ENCODE results near the gene HDGF. TPM values are rescaled to one million over a fixed set of nuclear protein-coding genes. Genes with fewer than 3 reads are reported as not detected.

The HDGF gene
- total RNA-seq, 4 donors from 2014 or later, result 147 to 162 (median 148) TPM

- Histone ChIP-seq H3K27ac (no peak overlapping the region), H3K27me3 (no peaks in the 10 kb centered on the region), H3K4me3 (replicated peaks in 1 of 3) (no peak overlapping the region), H3K36me3 (peaks cover 23 to 28% of the 10 kb centered on the region in 2 donors), H3K4me1 (peaks cover 32 to 37% of the 10 kb centered on the region in 2 donors), H3K9me3 (no peaks in the 10 kb centered on the region)
- TF ChIP-seq POLR2A (IDR thresholded peaks at IDR 0.05), result no peak
- TF ChIP-seq, protein P1, sequence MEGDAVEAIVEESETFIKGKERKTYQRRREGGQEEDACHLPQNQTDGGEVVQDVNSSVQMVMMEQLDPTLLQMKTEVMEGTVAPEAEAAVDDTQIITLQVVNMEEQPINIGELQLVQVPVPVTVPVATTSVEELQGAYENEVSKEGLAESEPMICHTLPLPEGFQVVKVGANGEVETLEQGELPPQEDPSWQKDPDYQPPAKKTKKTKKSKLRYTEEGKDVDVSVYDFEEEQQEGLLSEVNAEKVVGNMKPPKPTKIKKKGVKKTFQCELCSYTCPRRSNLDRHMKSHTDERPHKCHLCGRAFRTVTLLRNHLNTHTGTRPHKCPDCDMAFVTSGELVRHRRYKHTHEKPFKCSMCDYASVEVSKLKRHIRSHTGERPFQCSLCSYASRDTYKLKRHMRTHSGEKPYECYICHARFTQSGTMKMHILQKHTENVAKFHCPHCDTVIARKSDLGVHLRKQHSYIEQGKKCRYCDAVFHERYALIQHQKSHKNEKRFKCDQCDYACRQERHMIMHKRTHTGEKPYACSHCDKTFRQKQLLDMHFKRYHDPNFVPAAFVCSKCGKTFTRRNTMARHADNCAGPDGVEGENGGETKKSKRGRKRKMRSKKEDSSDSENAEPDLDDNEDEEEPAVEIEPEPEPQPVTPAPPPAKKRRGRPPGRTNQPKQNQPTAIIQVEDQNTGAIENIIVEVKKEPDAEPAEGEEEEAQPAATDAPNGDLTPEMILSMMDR (IDR thresholded peaks at IDR 0.05), result peak; percentile 80 to 95 (median 93)
- DNase-seq, result peak; percentile 90 to 91
- intact Hi-C loops (cut with DNase I), result loop anchor here (2.0 kb wide), 1 partner anchor 35 kb away; no protein-coding TSS in a partner anchor
- 13 to 16% methylated on average over 18 of the region's 18 CpGs for WGBS, 2 donors
These were observed 25.7 kb downstream of the HDGF start for GRCh38 chr1:156725683-156726280.

- no peaks in the 10 kb centered on the region for H3K9me3 ChIP-seq
- no peaks in the 10 kb centered on the region for H3K27me3 ChIP-seq
- H3K27ac ChIP-seq, result no peak overlapping the region
- H3K4me3 ChIP-seq (replicated peaks in 1 of 3), result no peak overlapping the region
- no peak for DNase-seq
- intact Hi-C loops (cut with DNase I), result no loop called here
- WGBS, 2 donors, result 90 to 91% methylated on average over 4 of the region's 4 CpGs
- TF ChIP-seq, protein P1 (IDR thresholded peaks at IDR 0.05), result no peak
- no peak for TF ChIP-seq POLR2A (IDR thresholded peaks at IDR 0.05)
- peaks cover 14 to 17% of the 10 kb centered on the region in 2 donors for H3K4me1 ChIP-seq
- H3K36me3 ChIP-seq, result peaks cover 23 to 28% of the 10 kb centered on the region in 2 donors
These were observed 29.9 kb downstream of the HDGF start for GRCh38 chr1:156721535-156721934.

- peaks cover 10 to 13% of the 10 kb centered on the region in 2 donors for H3K4me1 ChIP-seq
- 57 to 79% methylated on average over 2 of the region's 2 CpGs for WGBS, 2 donors
- intact Hi-C loops (cut with DNase I), result no loop called here
- no peak overlapping the region for H3K27ac ChIP-seq
- H3K9me3 ChIP-seq, result no peaks in the 10 kb centered on the region
- H3K27me3 ChIP-seq, result no peaks in the 10 kb centered on the region
- no peak overlapping the region for H3K4me3 ChIP-seq (replicated peaks in 1 of 3)
- H3K36me3 ChIP-seq, result peaks cover 23 to 28% of the 10 kb centered on the region in 2 donors
- no peak for DNase-seq
- TF ChIP-seq POLR2A (IDR thresholded peaks at IDR 0.05), result no peak
- TF ChIP-seq, protein P1 (IDR thresholded peaks at IDR 0.05), result no peak
These were observed 30.3 kb downstream of the HDGF start for GRCh38 chr1:156721131-156721530.

DNA sequence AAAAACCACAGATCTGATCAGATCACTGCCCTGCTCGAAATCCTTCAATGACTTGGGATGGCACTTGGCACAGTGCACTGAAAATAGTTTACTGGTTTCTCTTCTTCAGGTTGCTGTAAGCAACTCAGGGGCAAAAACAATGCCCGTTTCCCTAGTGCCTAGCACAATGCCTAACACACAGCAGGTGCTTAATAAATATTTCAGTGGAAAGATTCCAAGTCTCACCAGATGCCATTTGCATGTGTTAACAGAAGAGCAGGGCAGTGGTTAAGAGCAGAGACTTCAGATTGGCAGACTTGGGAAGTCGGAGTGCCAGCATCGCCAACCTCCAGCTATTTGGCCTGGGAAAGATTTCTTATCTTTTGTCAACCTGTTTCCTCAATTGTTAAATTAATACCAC is 34.1 kb downstream of the HDGF start:
- no peak overlapping the region for H3K27ac ChIP-seq
- no peak overlapping the region for H3K4me3 ChIP-seq (replicated peaks in 1 of 3)
- no peak for TF ChIP-seq POLR2A (IDR thresholded peaks at IDR 0.05)
- TF ChIP-seq, protein P1 (IDR thresholded peaks at IDR 0.05), result no peak
- peaks cover 3 to 6% of the 10 kb centered on the region in 2 donors for H3K36me3 ChIP-seq
- no peaks in the 10 kb centered on the region for H3K27me3 ChIP-seq
- H3K9me3 ChIP-seq, result no peaks in the 10 kb centered on the region
- WGBS, 2 donors, result 94 to 95% methylated on average over 4 of the region's 4 CpGs
- H3K4me1 ChIP-seq, result no peaks in the 10 kb centered on the region
- intact Hi-C loops (cut with DNase I), result no loop called here
- no peak for DNase-seq

DNA sequence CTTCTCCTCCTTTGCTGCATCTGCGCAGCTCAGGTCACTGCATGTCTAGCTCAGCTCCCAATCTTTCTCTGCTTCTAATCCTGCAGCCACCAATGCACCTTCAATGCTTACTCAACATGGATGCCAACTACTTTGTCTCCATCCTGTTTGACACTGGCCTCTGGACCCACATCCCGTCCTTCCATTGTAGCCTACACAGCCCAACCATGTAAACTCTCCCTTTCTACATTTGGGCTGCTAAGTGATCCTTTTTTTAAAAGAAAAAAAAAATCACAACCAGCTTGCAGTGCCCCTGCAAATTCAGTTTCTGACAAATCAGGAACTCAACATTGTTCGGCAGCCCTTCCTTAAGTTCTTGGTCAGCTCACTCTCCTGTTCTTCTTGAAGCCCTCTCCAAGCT is 36.6 kb downstream of the HDGF start:
- WGBS, 2 donors, result 82 to 86% methylated on average over 3 of the region's 3 CpGs
- intact Hi-C loops (cut with DNase I), result no loop called here
- Histone ChIP-seq H3K27ac (no peak overlapping the region), H3K27me3 (no peaks in the 10 kb centered on the region), H3K4me3 (replicated peaks in 1 of 3) (no peak overlapping the region), H3K36me3 (no peaks in the 10 kb centered on the region), H3K9me3 (no peaks in the 10 kb centered on the region), H3K4me1 (peaks cover 3 to 4% of the 10 kb centered on the region in 2 donors)
- TF ChIP-seq, protein P1 (IDR thresholded peaks at IDR 0.05), result no peak
- TF ChIP-seq POLR2A (IDR thresholded peaks at IDR 0.05), result no peak
- DNase-seq, result no peak
